ENCODE results near the gene SEMA3A. TPM values are rescaled to one million over a fixed set of nuclear protein-coding genes. Genes with fewer than 3 reads are reported as not detected.

Gene SEMA3A
- total RNA-seq, 4 donors from 2014 or later = 2.9 to 42.5 (median 25.7) TPM

- no peak for TF ChIP-seq CTCF (IDR thresholded peaks at IDR 0.05; ENCODE audit: low read depth)
Observed at GRCh38 chr7:84013616-84014240, 180.9 kb downstream of the SEMA3A start.

DNA sequence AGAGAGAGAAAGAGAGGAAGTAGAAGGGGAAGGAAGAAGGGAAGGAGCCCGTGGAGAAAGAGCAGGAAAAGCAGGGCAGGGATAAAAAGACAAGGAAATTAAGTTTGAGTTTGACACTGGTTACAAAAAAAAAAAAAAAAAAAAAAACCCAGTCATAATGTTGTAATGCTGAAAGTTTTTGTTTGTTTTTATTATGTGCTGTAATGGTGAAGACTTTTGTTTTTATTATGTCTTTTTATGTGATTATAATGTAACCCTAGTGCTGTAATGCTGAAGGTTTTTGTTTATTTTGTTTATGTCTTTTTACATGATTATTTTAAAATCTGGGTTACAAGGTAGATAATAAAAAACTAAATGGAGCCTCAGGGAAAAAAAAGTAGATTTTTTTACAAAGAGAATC, 184.8 kb downstream of the SEMA3A start:
- no peak for TF ChIP-seq CTCF (IDR thresholded peaks at IDR 0.05; ENCODE audit: low read depth)

DNA sequence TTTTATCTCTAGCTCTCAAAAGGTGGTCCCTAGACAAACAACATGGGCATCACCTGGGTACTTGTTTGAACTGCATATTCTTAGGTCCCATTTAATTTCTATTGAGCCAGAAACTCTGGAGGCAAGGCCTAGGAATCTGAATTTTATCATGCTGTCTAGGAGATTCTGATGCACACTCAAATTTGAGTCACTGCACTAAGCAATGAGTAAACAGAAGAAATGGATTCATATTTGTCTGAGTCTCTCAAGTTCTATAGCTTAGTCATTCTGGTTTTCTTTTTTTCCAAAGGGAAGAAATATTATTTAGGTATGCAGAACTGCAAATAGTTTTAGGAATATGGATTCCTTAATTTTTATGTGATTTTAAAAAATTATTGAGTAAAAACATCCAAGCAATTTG, 185.5 kb downstream of the SEMA3A start:
- TF ChIP-seq CTCF (IDR thresholded peaks at IDR 0.05; ENCODE audit: low read depth) = no peak

DNA sequence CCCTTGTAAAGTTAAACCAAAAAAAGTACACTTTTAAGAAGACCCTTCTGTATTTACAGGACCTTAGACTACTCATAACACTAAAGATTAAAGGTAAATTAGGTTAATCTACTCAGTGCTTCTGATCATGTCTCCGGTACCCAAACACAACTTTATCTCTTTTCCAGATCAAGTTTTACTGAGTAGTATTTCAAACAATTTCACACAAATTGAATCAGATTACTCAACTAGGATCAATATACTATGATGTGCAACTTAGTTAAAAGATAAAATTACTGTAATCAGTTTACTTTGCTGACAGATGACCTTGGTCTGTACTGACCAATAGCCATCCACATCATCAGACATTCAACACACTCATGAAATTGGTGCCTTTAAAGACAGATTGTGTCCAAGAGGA, 191.4 kb downstream of the SEMA3A start:
- no peak for TF ChIP-seq CTCF (IDR thresholded peaks at IDR 0.05; ENCODE audit: low read depth)

DNA sequence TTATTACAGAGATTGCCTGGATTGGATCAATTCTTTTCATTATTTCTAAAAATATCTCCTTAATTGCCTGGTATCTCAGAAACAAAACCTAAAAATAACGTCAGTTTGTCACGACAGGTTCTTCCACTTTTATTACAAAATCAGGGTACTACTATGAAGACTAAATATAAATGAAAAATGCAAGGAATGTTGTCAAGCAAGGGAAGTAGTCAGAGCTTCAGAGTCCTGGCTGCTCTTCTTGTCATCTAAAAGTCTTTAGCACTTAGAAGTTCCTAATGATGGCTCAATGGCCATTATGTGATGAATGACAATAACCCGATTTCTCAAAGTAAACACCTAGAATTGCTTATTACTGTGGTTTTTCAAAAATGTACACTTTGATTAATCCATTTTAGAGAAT, 192.2 kb downstream of the SEMA3A start:
- TF ChIP-seq CTCF (IDR thresholded peaks at IDR 0.05; ENCODE audit: low read depth) = no peak

DNA sequence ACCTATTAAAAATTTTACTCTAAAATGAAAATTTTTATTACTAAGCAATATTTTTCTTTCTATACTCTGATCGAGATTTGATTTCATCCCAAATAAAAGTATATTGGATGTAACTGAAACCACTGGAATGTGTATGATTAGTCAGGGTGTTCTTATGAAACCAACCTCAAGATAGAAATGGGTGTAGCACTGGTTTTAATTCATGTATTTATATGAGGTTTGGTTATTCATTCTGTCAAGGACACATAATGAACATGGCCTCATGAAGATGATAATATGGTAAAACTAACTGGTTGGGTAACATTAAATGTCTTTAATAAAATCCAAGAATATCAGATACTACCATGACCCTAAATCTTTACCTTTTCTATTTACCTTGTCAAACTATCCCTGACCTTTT, 197.7 kb downstream of the SEMA3A start:
- TF ChIP-seq CTCF (IDR thresholded peaks at IDR 0.05; ENCODE audit: low read depth) = no peak

GRCh38 chr7:83987764-83988163, 206.8 kb downstream of the SEMA3A start:
- TF ChIP-seq CTCF (IDR thresholded peaks at IDR 0.05; ENCODE audit: low read depth) = no peak
